ENCODE results near the gene DNAL4. TPM values are rescaled to one million over a fixed set of nuclear protein-coding genes. Genes with fewer than 3 reads are reported as not detected.
A peak's percentile ranks its signal among the peaks of the same experiment; 100 is the strongest.

DNAL4 gene
- total RNA-seq: 10 to 100 TPM in 2 of 4 donors, 1 to 10 TPM in 2; 6.7 to 12.8 (median 9.4) TPM

GRCh38 chr22:38793721-38794466 is at the start of gene DNAL4:
TSS of gene DNAL4 (minus strand) at chr22:38794143. CDS start at chr22:38782731, 11,412 bp downstream.
- DNase-seq (ENCODE audit: low spot score): peak; percentile 88
- TF ChIP-seq CTCF (IDR thresholded peaks at IDR 0.05): no peak
- ATAC-seq (ENCODE audit: low FRiP score): peak; percentile 97

- DNase-seq (ENCODE audit: low spot score) (no peak), ATAC-seq (ENCODE audit: low FRiP score) (peak; percentile 57)
- no peak for TF ChIP-seq CTCF (IDR thresholded peaks at IDR 0.05)
Observed at GRCh38 chr22:38843201-38843656, 49.3 kb upstream of the DNAL4 start.

GRCh38 chr22:38842512-38843200 is 48.7 kb upstream of the DNAL4 start:
- DNase-seq (ENCODE audit: low spot score) (no peak), ATAC-seq (ENCODE audit: low FRiP score) (no peak)
- TF ChIP-seq CTCF (IDR thresholded peaks at IDR 0.05): no peak

- ATAC-seq (ENCODE audit: low FRiP score) (no peak), DNase-seq (ENCODE audit: low spot score) (no peak)
- no peak for TF ChIP-seq CTCF (IDR thresholded peaks at IDR 0.05)
Observed at GRCh38 chr22:38841635-38842034, 47.7 kb upstream of the DNAL4 start.

- no peak for TF ChIP-seq CTCF (IDR thresholded peaks at IDR 0.05)
- no peak for DNase-seq (ENCODE audit: low spot score)
- no peak for ATAC-seq (ENCODE audit: low FRiP score)
Observed at GRCh38 chr22:38841211-38841610, 47.3 kb upstream of the DNAL4 start.

GRCh38 chr22:38840129-38840528 is 46.2 kb upstream of the DNAL4 start:
- DNase-seq (ENCODE audit: low spot score) (no peak), ATAC-seq (ENCODE audit: low FRiP score) (no peak)
- TF ChIP-seq CTCF (IDR thresholded peaks at IDR 0.05): no peak
